Mesothelial cell of epicardium (in vitro differentiated cells): ENCODE measurements around the gene PCSK6. TPM values are rescaled to one million over a fixed set of nuclear protein-coding genes. Genes with fewer than 3 reads are reported as not detected.

ENCODE experiments used
- DNase-seq, 2 experiments: peaks; one replicate each; pipeline ENCODE4 v3.0.0; 2021; ENCODE audit warnings: low spot score in 2 of 2; ENCODE audit not compliant: unreplicated experiment in 2 of 2
- H3K27ac Mint-ChIP-seq: 2 replicates; pipeline ENCODE4 v1.8.0; 2021; ENCODE audit warnings: mixed read lengths
- H3K27me3 Mint-ChIP-seq: 2 replicates; pipeline ENCODE4 v1.8.0; 2021; ENCODE audit warnings: low read depth, mixed read lengths
- H3K36me3 Mint-ChIP-seq: 2 replicates; pipeline ENCODE4 v1.8.0; 2021; ENCODE audit warnings: mixed read lengths
- H3K4me1 Mint-ChIP-seq: 2 replicates; pipeline ENCODE4 v1.8.0; 2021; ENCODE audit warnings: mixed read lengths
- H3K4me3 Mint-ChIP-seq: 2 replicates; pipeline ENCODE4 v1.8.0; 2021; ENCODE audit warnings: mild to moderate bottlenecking, moderate library complexity, mixed read lengths
- H3K9me3 Mint-ChIP-seq: 2 replicates; pipeline ENCODE4 v1.8.0; 2021; ENCODE audit warnings: mixed read lengths
- total RNA-seq: library from RNA; stranded (reverse); gene quantifications from 3 replicates; pipeline ENCODE4 v1.2.1, GENCODE V29; 2021
- TF ChIP-seq, protein P1 (sequence below): fragments of 200-600 bp; sonication (generic); IDR thresholded peaks from one replicate; pipeline ENCODE4 v1.5.0; 2021; ENCODE audit warnings: antibody characterized with exemption; ENCODE audit not compliant: unreplicated experiment

The PCSK6 gene
- total RNA-seq, 1 donor from 2014 or later = 4.5 TPM

DNA sequence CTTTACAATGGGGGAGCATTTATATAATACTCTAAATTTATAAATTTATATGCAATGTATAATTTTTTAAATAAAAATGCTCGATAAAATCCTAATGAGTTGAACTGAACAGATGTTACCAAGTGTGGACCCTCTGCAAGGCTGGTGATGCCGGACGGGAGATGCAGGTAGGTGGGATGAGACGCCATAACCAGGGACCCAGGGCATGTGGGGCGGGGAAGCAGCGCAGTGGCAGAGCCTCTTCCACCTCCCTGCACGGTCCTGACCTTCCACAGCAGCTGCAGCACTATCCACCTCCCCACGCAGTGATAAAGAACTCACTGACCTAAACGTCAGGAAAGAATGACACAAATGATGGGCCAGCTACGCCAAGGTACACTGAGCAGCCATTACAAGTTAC is 12.8 kb downstream of the PCSK6 start:
- no peak for DNase-seq
- Mint-ChIP-seq H3K4me1 (no peaks in the 10 kb centered on the region), H3K9me3 (no peaks in the 10 kb centered on the region), H3K36me3 (no peaks in the 10 kb centered on the region), H3K27ac (no peak overlapping the region), H3K4me3 (no peak overlapping the region), H3K27me3 (peaks cover 23% of the 10 kb centered on the region)
- TF ChIP-seq, protein P1, sequence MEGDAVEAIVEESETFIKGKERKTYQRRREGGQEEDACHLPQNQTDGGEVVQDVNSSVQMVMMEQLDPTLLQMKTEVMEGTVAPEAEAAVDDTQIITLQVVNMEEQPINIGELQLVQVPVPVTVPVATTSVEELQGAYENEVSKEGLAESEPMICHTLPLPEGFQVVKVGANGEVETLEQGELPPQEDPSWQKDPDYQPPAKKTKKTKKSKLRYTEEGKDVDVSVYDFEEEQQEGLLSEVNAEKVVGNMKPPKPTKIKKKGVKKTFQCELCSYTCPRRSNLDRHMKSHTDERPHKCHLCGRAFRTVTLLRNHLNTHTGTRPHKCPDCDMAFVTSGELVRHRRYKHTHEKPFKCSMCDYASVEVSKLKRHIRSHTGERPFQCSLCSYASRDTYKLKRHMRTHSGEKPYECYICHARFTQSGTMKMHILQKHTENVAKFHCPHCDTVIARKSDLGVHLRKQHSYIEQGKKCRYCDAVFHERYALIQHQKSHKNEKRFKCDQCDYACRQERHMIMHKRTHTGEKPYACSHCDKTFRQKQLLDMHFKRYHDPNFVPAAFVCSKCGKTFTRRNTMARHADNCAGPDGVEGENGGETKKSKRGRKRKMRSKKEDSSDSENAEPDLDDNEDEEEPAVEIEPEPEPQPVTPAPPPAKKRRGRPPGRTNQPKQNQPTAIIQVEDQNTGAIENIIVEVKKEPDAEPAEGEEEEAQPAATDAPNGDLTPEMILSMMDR = no peak

DNA sequence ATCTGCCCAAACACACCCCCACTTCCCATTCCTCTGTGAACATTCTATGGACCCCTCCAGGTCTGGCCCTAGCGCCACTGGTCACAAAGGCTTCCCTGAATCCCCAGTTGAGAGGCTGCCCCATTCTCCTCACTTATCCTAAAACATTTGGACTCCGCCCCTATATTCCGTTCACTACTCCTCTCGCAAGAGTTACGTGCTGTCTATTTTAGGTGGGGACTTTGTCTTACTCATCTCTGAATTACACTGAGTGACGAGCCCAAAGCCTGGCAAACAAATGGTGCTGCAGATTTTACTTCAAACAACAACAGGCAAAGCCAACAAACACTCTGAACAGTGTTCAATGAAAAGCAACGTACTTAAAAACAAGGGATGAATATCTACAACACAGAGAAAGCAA is 14.5 kb downstream of the PCSK6 start:
- no peak for DNase-seq
- no peak overlapping the region for H3K4me3 Mint-ChIP-seq
- H3K27ac Mint-ChIP-seq = no peak overlapping the region
- H3K4me1 Mint-ChIP-seq = peaks cover 2% of the 10 kb centered on the region
- H3K9me3 Mint-ChIP-seq = no peaks in the 10 kb centered on the region
- no peaks in the 10 kb centered on the region for H3K36me3 Mint-ChIP-seq
- TF ChIP-seq, protein P1 = no peak
- peaks cover 36% of the 10 kb centered on the region for H3K27me3 Mint-ChIP-seq

DNA sequence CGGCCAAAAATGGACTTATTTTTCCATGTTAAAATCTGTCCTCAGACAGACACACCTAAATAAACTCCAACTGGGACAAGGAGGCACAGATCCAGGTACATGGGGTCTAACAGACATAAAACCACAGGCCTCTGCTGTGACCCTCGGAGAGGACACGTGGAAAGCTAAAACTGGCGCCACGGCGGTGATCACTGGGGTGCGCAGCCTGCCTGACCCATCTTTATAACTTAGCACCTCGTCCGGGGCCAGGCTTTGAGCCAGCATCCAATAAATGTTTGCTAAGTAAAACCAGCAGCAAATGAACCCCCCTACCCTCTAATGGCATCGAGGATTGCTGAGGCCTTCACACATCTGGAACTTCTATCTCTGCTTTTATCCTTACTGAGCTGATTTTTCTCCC is 15.3 kb downstream of the PCSK6 start:
- Mint-ChIP-seq H3K9me3 (no peaks in the 10 kb centered on the region), H3K36me3 (no peaks in the 10 kb centered on the region), H3K27ac (no peak overlapping the region), H3K4me1 (peaks cover 2% of the 10 kb centered on the region), H3K27me3 (peaks cover 40% of the 10 kb centered on the region), H3K4me3 (no peak overlapping the region)
- TF ChIP-seq, protein P1 = no peak
- DNase-seq = no peak

DNA sequence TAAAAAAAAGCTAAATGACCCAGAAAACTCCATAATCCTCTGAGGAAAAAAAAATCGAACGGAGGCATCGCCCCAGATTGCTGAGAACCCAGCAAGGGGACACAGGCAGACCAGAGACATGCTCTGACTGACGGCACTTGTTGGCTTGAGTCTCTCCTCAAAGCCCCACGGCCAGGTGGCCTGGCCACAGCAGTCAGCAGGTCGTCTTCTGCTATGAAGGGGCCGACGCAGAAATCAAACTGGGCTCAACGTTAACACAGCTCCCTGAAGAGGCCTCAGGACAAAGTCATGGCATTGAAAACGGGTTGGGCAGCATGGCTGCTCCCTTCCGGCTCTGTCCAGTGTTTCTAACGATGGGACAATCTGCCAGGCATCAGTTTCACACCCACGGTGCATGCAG is 17.5 kb downstream of the PCSK6 start:
- Mint-ChIP-seq H3K4me3 (no peak overlapping the region), H3K27me3 (peaks cover 52% of the 10 kb centered on the region)

DNA sequence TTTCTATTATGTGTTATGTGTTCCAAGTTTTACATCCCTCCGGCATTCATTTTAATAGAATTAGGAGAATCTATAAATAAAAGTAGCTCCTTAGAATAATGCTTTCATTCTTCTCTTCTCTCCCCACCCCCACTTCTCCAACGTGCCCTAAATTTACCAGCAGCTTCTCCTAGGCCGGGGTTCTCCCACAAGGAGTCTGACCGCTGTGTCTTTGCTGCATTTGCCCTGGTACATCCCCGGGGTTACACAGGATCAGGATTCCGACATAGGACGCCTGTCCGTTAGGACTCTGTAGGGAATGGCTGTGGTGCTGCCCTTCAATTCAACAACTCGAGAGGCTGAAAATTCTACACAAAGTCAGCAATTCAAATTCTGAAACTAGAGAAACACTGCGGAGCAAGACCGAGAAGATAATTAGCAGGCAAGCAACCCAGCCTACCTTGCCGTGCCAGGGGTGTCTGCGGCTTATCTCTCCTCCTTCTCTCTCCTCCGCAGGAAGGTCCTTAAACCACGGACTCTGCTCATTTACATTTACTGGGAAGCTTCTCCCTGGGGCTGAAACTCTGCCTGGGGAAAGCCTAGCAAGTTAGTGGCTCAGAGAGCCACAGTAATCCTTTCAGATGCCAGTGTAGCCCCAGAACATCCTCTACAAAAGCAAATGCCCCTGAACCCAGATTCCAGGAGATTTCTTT is 18.8 kb downstream of the PCSK6 start:
- Mint-ChIP-seq H3K4me1 (peaks cover 2% of the 10 kb centered on the region), H3K27ac (no peak overlapping the region), H3K4me3 (no peak overlapping the region), H3K36me3 (no peaks in the 10 kb centered on the region), H3K27me3 (peaks cover 56% of the 10 kb centered on the region), H3K9me3 (peaks cover 6% of the 10 kb centered on the region)
- TF ChIP-seq, protein P1 = no peak
- DNase-seq = no peak

More for the DNA sequence above, 17.5 kb downstream of the PCSK6 start:
- no peak for DNase-seq
- no peak overlapping the region for H3K27ac Mint-ChIP-seq
- H3K4me1 Mint-ChIP-seq = peaks cover 2% of the 10 kb centered on the region
- H3K36me3 Mint-ChIP-seq = no peaks in the 10 kb centered on the region
- H3K9me3 Mint-ChIP-seq = no peaks in the 10 kb centered on the region
- TF ChIP-seq, protein P1 = no peak
